Thyroid gland (tissue), 4 donors: ENCODE measurements around the gene CTIF.

ENCODE experiments used
- CTCF ChIP-seq, 6 experiments: fragments of 200-600 bp in 3 of 6; fragments of 450-650 bp in 3 of 6; sonication (generic) in 3 of 6; IDR thresholded peaks; one replicate each; pipeline ENCODE4 v1.5.1; 2016 to 2019; ENCODE audit warnings: antibody characterized with exemption in 6 of 6, mild to moderate bottlenecking in 2 of 6, inconsistent platforms in 1 of 6, moderate library complexity in 1 of 6
- POLR2A ChIP-seq, 2 donors: fragments of 450-650 bp; IDR thresholded peaks; one replicate each; pipeline ENCODE4 v1.6.1; 2017; ENCODE audit warnings: antibody characterized with exemption in 2 of 2, mild to moderate bottlenecking in 2 of 2, moderate library complexity in 1 of 2

DNA sequence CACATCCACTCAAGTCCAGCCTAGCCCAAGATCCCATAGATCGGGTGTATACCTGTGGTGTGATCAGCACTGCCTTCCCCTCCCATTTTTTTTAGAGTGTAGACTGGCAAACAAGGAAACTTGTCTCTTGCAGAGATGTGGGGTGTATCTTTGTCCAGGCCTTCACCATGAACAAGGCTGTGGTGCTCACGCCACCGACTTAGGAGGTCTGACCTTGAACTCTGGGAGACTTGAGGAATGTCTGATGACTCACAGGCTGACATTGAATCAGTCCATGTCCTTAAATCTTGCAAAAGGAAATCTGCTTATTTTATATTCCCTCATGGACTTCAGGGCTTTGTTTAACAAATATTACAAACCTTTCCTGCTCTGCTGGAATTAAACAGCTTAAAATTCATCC is 4.5 kb upstream of the CTIF start:
- TF ChIP-seq CTCF (IDR thresholded peaks at IDR 0.05) (no peak), POLR2A (IDR thresholded peaks at IDR 0.05) (no peak)
